GM19043 (cell line): ENCODE results near the gene DUSP22.

Source experiments
- ATAC-seq: cut with Tn5 transposase; IDR thresholded peaks from one replicate; pipeline ENCODE4 v1.9.1; 2021; ENCODE audit warnings: low read depth; ENCODE audit not compliant: unreplicated experiment

Gene DUSP22

DNA sequence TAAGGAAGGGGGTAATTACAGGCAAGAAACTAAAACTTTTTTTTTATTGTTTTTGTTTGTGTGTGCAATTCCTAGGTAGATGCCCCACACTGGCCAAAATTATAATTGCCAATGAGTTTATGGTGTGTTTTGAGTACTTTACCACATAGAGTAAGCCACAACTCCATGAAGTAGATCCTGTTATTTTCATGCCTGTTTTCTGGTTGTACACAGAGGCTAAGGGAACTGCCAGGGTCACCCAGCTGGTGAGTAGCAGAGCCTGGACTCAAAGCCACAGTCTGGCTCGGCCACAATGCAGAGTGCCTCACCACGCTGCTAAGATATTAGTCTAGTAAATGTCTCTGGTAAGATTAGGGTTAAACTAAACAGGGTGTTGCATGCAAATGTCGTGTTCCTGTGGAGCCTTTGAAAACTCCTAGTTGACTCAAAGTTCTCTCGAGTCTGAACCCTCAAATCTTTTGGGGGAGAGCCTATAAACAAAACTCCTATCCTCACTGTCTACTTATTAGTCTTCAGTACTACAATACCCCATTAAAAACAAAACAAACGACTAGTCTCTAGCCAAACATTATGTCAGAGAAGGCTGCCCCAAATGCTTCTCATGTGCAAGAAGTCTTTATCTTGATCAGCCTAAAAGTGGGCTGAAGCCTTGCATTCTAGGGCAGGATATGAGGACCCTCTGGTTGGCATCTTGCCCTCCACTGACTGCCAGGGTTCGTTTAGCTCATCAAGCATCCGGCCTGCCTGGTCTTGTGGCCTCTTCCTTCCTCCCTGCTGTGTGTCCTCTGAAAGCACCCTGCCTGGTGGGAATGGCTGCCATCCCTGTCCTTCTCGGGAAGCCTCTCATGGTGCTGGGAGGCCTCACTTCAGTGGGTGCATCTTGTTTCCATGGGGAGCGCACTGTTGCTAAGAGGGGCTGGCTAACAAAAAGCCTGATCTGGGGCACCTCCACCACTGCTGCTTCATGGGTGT is 4.2 kb downstream of the DUSP22 start:
- peak; percentile 23 for ATAC-seq

DNA sequence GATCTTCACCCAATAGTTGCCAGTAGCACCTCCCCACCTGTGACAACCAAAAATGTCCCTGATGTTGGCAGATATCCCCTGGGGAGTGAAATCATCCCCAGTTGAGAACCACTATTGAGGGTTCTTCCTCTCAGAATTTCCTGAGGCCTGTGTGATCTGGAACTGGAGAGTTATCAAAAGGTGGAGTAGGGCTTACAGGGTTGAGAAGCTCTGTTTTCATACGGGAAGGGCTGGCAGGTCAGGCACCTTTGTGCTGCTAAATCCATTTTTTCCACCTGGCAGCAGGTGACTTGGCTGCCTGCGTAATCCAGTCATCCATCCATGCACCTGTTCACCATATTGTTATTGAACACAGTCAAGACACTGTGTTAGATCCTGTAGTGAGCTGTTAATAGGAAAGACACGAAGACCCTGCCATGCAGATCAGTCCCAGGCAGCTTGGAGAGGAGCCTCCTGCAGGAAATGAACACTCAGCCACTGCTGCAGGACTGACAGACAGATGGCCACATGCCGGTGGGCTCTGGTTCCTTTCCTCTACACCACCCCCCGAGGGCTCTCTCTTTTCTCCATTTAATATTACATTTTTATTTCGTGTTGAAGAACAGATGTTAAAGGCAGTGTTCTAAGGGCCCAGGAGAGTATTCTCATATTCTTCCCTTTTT is 5.4 kb downstream of the DUSP22 start:
- no peak for ATAC-seq

DNA sequence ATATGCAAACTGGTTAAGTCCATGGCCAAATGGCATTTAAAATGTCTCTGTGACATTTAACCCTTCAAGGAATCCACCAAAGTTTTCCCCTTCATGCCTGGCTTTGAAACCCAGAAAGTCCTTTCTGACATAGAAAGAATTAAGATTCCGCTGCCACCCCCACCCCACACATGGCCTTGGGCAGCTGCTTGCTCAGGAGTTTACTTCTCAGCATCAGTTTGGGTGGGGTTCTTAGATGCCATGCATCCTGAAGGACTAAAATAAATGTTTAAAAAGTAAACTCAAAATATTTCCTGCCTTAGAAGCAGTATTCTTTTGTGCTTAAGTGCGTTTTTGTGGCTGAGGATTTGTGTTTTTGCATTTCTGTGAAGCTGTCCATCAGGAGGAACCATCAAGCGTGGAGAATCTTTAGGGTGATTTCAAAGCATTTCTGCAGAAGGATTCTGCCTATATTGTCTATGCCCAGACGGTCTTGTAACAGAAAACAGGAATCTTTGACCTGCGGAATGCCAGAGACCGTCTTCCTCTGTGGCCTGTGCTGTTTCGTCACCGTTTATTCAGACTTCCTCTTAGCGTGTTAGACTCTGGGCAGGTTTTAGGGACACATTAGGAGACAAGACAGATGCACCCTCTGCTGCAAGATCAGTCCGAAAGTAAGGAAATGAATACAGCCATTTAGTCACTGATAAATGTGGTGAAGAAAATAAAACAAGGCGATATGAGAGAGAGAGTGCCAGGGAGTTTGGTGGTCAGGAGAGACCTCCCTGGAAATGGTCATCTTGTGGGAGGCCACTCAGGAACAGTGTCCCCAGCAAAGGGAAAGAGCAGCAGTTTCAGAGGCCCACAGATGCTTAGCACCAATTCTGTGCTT is 6.2 kb downstream of the DUSP22 start:
- ATAC-seq, result no peak

DNA sequence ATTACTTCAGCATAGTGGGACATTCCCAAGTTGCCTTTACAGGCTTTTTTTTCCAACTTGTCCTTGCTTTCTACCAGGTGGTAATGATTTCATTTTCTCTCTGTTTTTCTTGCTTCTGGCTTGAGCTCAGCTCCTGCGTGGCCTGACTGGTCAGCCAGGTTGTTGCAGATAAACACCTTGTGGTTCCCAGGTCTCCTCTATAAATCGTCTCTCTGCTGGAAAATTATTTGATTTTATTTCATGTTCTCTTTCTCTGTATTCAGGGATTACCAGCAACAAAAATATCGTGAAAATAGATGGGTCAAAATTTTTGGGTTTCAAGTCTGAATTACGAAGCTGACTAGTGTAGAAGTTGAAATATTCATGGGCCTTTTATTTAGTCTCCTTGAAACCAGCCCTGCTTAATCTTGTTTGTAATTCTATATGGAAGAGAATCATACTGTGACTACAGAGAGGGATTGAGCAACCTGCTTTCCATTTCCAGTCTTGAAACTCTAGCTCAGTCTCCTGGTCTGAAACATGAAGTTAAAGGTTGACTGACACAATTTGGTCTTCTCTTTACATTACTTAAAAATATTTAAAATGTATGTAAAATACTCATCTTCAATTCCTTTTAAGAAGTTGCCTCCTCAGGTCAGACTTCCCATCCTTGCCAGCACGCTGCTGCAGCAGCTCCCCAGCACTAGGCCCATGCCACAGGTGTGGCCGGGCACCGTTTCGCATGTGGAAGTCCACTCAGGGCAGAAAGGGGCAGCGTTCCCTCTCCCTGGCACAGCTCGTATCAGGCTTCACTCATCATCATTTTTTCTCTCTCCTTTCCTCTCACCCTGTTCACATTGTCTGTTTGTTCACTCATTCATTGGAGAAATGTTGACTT is 7.1 kb downstream of the DUSP22 start:
- ATAC-seq, result no peak

DNA sequence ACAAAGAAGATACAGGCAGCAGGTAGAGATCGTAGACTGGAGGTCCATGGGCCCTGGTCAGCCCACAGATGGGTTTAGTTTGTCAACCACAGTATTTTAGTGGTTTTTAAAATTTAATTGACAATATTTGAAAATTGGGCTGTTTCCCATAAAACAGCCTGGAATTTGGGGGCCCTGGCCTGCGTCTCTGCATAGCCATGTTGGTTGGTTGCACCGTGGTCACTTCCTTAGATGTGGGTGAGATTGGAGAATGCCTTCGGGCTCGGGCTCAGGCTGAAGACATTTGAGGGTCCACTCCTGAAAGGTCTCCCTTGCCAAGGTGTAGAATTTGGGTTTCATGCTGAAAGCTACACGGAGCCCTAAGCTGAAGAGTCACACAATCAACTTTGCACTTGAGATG is 7.7 kb downstream of the DUSP22 start:
- ATAC-seq, result no peak

DNA sequence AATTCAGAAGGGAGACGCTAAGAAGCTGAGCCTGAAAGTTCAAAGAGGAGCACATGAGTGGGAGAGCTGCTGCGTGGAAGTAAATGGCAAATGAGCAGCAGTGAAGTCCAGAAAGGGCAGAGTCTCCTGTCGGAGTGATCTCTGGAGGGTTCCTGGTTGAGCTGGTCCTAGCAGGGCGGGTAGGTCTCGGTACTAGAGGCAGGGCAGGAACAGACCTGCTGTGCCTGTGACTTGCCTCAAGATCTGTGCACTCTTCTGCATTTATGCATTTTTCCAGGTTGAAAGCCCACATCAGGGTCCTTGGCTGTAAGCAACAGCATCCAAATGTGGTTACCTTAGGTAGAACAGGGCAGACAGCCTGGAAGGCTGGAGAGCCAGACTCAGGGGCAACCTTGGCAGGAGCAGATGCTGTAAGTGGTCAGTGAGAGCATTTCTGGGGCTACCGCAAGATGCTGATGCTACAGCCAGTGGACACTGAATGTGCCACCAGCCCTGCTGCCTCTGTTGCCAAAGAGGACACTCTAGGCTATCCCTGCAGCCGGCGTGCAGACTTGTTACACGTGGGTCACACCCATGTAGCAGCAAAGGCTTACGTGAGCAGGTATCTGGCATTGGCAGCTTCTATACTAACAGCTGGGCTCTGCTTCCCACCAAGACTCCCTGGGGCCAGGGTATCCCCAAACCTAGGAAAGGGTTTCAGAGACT is 8.4 kb downstream of the DUSP22 start:
- no peak for ATAC-seq

DNA sequence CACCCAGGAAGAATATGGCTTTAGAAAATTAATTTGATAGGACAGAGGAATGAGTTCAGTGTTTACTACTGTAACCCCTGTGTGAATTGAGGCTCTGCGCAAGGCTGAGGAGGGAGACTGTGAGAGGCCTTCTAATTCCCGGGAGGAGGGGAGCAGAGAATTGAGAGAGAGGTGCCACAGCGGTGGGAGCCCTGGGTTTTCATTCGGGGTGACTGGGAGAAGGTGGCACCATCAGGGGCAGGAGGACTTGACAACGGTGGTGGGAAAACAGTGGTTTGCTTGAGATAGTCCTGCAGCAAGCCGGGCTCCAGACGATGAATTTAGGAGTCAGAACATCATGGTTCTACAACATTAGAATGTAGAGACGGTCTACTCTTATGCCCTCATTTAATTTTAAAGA is 9.2 kb downstream of the DUSP22 start:
- ATAC-seq, result no peak

- no peak for ATAC-seq
These were observed 9.8 kb downstream of the DUSP22 start for GRCh38 chr6:301929-302705.

DNA sequence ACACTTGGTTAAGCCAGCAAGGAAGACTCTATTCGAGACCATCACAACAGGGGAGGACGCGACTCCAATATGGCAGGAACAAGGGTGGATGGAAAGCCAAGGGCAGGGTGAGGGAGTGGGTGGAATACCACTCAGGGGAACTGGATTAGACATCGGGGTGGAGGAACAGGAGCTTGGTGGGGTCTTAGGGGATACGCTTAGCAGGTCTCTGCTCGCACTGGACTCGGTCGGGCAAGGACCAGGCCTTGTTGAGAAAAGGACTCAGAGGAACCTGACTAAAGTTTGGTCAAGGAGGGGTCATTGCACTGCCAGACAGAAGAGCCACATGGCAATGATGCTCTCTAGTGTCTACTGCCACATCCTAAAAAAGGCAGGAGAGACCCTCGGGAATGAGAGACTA is 10.5 kb downstream of the DUSP22 start:
- ATAC-seq, result no peak

- ATAC-seq, result no peak
These were observed 11.0 kb downstream of the DUSP22 start for GRCh38 chr6:303263-303662.

GRCh38 chr6:303948-304558 is 11.8 kb downstream of the DUSP22 start:
- no peak for ATAC-seq

DNA sequence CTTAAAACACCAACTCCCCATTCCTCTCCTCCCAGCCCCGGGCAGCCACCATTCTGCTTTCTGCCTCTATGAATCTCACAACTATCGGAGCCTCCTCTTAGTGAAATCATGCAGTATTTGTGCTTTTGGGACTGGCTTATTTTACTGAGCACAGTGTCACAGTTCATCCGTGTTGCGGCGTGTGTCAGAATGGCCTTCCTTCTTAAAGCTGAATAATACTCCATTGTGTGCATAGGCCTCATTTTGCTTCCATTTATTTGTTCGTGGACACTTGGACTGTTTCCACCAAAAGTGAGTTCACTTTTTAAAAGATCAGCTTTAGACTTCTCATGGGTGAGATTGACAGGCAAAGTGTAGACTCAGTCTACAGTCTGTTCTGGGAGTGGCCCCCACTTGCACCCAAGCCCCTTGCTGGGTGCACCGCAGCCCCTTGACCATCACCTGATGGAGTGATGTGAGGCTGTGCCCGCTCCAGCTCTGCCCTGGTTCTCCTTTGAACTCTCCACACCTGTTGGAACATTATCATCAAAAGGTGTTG is 12.6 kb downstream of the DUSP22 start:
- no peak for ATAC-seq

- peak; percentile 76 for ATAC-seq
These were observed 13.3 kb downstream of the DUSP22 start for GRCh38 chr6:305371-306206.

DNA sequence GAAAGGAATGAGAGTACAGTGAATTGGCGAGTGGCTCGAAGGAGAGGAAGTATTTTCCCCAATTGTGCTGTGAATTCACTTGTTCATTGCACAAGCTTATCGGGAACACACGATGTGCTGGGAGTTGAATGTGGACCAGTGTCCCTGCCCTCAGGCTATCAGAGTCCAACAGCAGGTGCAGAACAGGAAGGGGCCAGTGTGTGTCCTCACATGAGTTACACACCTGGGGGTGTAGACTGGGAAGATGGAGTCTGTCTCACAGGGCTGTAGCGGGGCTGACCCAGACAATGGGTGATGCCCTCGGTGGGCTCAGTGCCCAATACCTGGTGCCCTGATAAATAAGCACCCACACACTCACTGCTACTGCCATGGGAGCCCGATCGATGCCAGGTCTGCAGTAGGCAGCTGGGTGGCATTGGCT is 14.4 kb downstream of the DUSP22 start:
- ATAC-seq, result no peak

- no peak for ATAC-seq
These were observed 15.0 kb downstream of the DUSP22 start for GRCh38 chr6:307065-307814.

GRCh38 chr6:307874-308273 is 15.6 kb downstream of the DUSP22 start:
- ATAC-seq, result no peak
